Mononuclear cell (primary cell): Measurements from ENCODE around the gene SUFU. TPM values are rescaled to one million over a fixed set of nuclear protein-coding genes. Genes with fewer than 3 reads are reported as not detected.
"Not testable (repeated sequence)": the region's sequence is repeated elsewhere in the genome, so short reads cannot be mapped to it uniquely, and the experiment has no call there.

ENCODE experiments used
- H3K27me3 ChIP-seq: 2 replicates; pipeline ENCODE4 v1.6.0; 2011; ENCODE audit warnings: low read length, control low read depth; ENCODE audit not compliant: insufficient read depth
- H3K4me1 ChIP-seq: 2 replicates; pipeline ENCODE4 v1.5.1; 2011; ENCODE audit warnings: mild to moderate bottlenecking, low read length, control low read depth; ENCODE audit not compliant: insufficient read depth
- H3K4me3 ChIP-seq: 2 replicates; pipeline ENCODE4 v1.5.1; 2011; ENCODE audit warnings: mild to moderate bottlenecking, low read length, moderate library complexity
- H3K9me3 ChIP-seq: 2 replicates; pipeline ENCODE4 v1.5.1; 2011; ENCODE audit warnings: low read depth, mild to moderate bottlenecking, control low read depth, low read length
- total RNA-seq: library from RNA; depleted of rRNA; stranded (reverse); fragments of >200 nt; gene quantifications from one replicate; pipeline ENCODE4 v1.2.3, GENCODE V29; 2012

The SUFU gene
- total RNA-seq, 1 donor: 1.8 TPM

DNA sequence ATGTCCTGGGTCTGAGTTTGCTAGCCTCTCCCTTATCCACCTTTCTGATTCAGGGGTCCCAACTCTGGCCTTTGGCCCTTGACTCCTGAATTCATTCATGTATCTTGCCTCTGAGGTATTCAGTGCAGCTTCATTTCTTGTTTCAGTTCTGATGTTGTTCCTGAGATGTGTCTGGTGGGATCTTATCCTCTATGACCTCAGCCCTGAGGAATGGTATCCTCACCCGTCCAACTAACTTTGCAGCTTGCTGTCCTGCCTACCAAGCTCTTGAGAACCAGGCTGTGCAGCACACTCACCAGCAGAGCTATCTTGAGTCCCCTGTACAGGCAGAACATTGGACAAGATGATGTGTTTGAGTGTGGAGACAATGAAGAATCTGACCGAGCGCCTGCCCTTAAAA, 13.8 kb downstream of the SUFU start:
- Histone ChIP-seq H3K4me3 (no peak overlapping the region), H3K27me3 (no peaks in the 10 kb centered on the region), H3K4me1 (no peaks in the 10 kb centered on the region)

DNA sequence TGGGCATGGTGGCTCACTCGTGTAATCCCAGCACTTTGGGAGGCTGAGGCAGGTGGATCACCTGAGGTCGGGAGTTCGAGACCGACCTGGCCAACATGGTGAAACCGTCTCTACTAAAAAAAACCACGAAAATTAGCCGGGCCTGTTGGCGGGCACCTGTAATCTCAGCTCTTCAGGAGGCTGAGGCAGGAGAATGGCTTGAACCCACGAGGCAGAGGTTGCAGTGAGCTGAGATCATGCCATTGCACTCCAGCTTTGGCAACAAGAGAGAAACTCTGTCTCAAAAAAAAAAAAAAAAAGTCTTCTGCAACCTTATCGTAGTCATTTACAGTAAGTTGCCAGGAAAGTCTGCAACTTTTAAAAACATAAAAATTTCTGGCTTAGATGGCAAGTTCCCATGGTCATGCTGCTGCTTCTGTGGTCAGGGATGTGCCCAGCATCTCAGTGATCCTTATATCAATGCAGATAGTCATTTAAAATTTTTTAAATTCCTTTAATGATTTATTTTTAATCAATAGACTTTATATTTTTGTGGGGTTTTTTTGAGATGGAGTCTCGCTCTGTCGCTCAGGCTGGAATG, 15.6 kb downstream of the SUFU start:
- Histone ChIP-seq H3K4me3 (no peak overlapping the region), H3K9me3 (no peaks in the 10 kb centered on the region), H3K4me1 (no peaks in the 10 kb centered on the region), H3K27me3 (no peaks in the 10 kb centered on the region)

More for the DNA sequence above, 13.8 kb downstream of the SUFU start:
- no peaks in the 10 kb centered on the region for H3K9me3 ChIP-seq

DNA sequence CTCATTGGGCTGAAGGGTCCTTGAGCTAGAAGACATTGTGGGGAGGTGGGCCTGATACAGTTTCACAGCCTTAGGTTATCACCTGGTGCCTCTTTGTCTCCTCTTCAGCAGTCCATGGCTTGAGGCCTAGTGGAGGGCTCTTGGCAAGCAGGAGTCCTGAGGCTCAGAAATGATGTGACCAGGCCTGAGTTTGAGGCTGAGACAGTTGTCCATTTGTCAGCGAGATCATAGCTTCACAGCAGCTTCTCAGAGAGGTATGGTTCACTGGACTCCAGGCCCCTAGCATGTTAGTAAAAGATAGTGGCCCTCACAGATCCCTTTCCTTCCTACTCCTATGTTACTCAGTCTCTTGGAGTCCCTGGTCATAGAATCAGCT, 19.1 kb downstream of the SUFU start:
- Histone ChIP-seq H3K27me3 (no peaks in the 10 kb centered on the region), H3K9me3 (no peaks in the 10 kb centered on the region), H3K4me1 (no peaks in the 10 kb centered on the region), H3K4me3 (no peak overlapping the region)

DNA sequence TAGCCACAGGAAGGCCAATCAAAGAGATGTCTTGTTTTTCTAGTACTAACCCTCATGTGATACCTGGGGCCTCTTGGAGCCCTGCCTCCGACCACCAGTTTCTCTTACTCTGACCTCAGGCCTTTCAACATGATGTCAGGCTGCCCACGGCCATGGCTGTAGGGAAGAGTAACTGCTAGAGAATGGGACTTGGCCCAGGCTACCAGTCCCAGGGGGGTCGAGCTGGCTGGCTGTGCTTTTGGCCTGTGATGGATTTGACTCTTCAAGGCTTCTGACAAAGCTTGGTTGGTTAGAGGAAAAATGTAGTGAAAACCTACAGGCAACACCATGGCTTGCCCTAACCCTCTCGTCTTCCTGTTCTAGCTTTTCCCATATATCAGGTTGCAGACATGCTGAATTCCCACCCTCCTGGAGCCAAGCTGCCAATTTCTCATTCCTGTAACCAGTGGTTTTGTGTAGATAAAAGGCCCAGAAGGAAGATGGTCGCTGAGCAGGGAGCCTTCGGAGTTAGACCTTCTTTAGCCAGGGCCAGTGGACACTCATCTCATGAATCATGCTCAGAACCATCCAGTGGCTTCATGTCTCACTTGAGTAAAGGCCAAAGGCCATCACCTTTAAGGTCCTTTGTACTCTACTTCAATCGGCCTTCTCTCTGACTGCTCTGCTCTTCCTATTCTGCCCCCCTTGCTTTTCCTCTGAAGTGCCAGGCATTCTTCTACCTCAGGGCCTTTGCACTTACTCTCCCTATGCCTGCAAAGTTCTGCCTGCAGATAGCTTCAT, 19.7 kb downstream of the SUFU start:
- H3K4me3 ChIP-seq: no peak overlapping the region
- H3K4me1 ChIP-seq: no peaks in the 10 kb centered on the region
- H3K27me3 ChIP-seq: no peaks in the 10 kb centered on the region
- no peaks in the 10 kb centered on the region for H3K9me3 ChIP-seq

DNA sequence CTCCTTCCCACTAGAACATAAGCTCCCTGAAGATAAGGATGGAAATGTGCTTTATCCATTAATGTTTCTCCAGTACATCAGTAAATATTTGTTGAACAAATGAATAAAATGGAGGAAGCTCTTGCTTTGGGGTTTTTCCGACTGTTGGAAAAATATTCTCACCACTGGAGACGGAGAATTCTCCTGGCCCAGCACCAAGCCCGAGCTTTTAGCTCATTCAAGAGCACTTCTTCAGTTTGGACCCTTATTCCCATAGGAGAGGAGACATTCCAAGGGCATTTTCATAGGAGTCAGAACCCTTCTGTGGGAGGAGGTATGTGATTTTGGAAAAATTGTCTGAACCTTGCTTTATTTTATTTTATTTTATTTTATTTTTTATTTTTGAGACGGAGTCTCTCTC, 21.0 kb downstream of the SUFU start:
- Histone ChIP-seq H3K4me3 (no peak overlapping the region), H3K27me3 (no peaks in the 10 kb centered on the region), H3K9me3 (no peaks in the 10 kb centered on the region), H3K4me1 (no peaks in the 10 kb centered on the region)

DNA sequence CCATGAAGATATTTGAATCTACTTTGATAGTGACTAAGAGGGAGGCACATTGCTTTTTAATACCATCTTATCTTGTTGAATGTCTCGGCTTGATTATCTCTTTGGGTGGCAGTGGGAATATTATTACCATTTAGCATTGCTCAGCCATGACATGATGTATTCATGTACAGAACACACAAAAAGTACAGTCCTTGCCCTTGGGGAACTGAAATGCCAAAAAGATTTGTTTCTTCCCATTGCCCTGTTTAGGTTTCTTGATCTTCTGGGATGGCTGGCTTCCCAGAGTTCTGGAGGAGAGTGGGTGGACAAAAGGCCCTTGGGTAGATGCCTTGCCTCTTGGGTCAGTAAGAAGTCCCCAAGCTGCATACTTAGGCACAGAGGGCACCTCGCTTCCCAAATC, 23.8 kb downstream of the SUFU start:
- no peaks in the 10 kb centered on the region for H3K9me3 ChIP-seq
- no peak overlapping the region for H3K4me3 ChIP-seq
- H3K4me1 ChIP-seq: no peaks in the 10 kb centered on the region
- no peaks in the 10 kb centered on the region for H3K27me3 ChIP-seq

DNA sequence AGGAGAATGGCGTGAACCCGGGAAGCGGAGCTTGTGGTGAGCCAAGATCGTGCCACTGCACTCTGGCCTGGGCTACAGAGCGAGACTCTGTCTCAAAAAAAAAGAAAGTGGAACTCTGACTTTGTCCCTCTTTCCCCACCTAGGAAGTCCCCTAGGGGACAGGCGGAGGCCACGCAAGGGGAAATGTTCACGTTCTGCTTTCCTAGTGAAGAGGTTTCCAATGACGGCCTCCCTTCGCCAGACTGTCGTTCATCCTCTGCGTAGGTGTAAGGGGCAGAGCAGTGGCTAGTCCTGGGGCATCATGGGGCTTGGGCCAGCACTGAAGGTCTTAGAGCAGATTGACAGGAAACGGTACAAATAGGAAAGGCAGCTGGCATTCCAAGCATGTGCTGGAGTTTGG, 30.6 kb downstream of the SUFU start:
- no peaks in the 10 kb centered on the region for H3K27me3 ChIP-seq
- H3K4me3 ChIP-seq: no peak overlapping the region
- H3K4me1 ChIP-seq: peaks cover 11% of the 10 kb centered on the region
- H3K9me3 ChIP-seq: no peaks in the 10 kb centered on the region

DNA sequence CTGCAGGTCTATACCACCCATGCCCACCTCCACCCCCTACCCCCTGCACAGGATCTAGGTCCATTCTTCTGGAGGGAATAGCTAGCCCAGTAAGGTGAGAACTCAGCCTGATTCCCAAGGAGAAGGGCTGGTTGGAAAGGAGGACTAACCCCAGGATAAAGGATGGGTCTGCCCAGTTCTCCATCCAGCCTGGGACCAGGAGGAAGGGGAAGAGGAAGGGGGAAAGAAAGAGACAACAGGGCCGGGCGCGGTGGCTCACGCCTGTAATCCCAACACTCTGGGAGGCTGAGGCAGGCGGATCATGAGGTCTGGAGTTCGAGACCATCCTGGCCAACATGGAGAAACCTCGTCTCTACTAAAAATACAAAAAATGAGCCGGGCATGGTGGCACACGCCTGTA, 31.2 kb downstream of the SUFU start:
- not testable (repeated sequence) for H3K4me3 ChIP-seq, H3K27me3 ChIP-seq, H3K9me3 ChIP-seq
- peaks cover 11% of the 10 kb centered on the region for H3K4me1 ChIP-seq

DNA sequence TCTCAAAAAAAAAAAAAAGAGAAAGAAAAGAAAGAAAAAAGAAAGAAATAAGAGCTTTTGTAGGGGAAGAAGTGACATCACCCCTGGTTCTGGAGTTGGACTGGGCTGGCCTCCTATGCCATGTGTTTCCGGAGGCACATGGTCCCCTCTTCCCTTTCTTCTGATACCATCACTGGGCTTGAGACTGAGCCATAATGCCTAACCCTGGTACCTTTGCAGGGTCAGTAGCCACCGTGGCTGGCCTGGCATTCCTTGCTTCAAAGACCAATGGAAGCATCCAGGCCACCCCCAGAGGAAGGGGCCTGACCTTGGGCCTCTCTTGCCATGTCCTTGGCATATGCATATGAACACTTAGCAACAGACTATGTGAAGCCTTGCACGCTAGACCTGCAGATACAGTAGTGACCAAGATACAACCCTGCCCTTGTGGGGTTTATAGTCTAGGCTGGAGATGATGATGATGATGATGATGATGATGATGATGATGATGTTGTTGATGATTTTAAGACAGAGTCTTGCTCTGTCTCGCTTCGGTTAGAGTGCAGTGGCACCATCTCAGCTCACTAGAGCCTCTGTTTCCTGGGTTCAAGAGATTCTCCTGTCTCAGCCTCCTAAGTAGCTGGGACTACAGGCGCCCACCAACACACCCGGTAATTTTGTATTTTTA, 31.8 kb downstream of the SUFU start:
- H3K9me3 ChIP-seq: no peaks in the 10 kb centered on the region
- peaks cover 11% of the 10 kb centered on the region for H3K4me1 ChIP-seq
- no peaks in the 10 kb centered on the region for H3K27me3 ChIP-seq
- no peak overlapping the region for H3K4me3 ChIP-seq

DNA sequence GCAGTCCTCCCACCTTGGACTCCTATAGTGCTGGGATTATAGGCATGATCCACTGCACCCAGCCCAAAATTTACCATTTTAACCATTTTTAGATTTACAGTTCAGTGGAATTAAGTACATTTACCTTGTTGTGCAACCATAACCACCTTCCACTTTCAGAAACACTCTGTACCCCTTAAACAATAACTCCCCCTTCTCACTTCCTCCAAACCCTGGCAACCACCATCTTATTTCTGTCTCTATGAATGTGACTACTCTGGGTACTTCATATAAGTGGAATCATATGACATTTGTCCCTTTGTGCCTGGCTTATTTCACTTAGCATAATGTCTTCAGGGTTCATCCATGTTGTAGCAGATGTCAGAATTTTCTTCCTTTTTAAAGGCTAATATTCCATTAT, 33.6 kb downstream of the SUFU start:
- Histone ChIP-seq H3K4me1 (peaks cover 11% of the 10 kb centered on the region), H3K4me3 (no peak overlapping the region), H3K9me3 (no peaks in the 10 kb centered on the region), H3K27me3 (no peaks in the 10 kb centered on the region)

DNA sequence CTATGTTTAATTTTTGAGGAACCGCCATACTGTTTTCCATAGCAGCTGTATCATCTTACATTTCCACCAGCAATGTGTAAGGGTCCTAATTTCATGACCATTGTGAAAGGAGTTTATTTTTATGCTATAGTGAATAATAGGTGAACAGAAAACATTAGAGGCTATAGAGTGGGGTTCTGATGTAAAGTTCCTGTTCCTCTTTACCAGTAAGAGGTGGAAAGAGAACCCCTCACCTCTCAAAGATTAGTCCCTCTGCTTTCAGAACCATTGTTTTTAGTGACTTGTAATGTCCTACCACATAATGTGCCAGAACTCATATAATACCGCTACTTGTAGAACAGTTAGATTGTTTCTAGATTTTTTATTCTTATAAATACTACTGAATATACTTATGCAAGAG, 34.2 kb downstream of the SUFU start:
- no peaks in the 10 kb centered on the region for H3K27me3 ChIP-seq
- H3K4me3 ChIP-seq: no peak overlapping the region
- no peaks in the 10 kb centered on the region for H3K9me3 ChIP-seq
- peaks cover 11% of the 10 kb centered on the region for H3K4me1 ChIP-seq

DNA sequence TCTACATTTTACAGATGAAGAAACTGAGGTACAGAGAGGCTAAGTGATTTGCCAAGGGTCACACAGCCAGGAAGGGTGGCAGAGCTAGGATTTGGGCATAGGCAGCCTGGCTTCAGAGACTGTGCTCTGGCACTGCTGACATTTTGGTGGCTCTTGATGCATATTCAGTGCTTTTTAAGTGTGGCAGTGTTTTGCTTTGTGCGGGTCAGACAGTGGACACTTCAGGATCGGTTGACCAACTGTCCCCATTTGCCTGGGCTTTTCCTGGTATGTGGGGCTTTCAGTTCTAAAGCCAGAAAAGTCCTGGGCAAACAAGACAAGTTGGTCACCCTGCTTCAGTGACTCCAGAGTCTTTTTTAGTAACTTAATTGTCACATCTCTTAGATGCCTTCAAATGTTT, 35.0 kb downstream of the SUFU start:
- Histone ChIP-seq H3K27me3 (no peaks in the 10 kb centered on the region), H3K4me1 (peaks cover 11% of the 10 kb centered on the region), H3K9me3 (no peaks in the 10 kb centered on the region), H3K4me3 (no peak overlapping the region)

DNA sequence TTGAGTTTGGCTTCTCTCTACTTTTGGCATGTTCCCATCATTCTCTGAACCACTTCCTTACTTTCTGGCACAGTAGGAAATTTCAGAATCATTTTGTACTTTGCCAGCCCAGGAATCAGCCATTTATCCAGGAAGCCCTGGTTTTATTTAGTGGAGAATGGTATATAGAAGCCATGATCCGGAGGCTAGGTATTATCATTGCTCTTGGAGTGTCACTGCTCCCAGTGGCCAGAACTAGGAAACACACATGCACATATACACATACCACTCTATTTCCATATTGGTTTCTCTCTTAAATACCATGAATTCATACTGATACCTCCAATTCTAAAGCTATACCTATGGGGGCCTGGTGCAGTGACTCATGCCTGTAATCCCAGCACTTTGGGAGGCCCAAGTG, 36.3 kb downstream of the SUFU start:
- no peak overlapping the region for H3K4me3 ChIP-seq
- H3K4me1 ChIP-seq: peaks cover 7% of the 10 kb centered on the region
- H3K27me3 ChIP-seq: no peaks in the 10 kb centered on the region
- no peaks in the 10 kb centered on the region for H3K9me3 ChIP-seq

DNA sequence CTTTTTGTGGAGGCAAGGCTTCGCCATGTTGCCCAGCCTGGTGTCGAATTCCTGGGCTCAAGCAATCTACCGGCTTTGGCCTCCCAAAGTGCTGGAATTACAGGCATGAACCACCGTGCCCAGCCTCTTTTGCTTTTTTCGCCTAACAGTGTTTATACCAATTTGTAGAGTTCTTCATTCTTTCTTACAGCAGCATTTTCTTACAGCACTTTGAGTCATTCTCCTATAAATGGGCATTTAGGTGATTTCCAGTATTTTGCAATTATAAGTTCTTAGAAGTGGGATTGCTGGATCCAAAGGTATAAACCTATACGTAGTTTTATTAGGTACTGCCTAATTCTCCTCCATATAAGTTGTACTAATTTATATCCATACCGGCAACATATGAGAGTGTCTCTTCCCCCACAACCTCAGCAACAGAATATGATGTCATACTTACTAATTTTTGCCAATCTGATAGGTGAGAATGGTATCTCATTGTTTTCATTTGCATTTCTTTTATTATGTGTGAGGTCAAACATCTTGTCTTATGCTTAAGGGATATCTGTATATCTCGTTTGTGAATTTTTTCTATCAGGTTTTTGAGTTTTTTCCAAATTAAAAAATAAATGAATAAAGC, 39.1 kb downstream of the SUFU start:
- Histone ChIP-seq H3K9me3 (no peaks in the 10 kb centered on the region), H3K27me3 (no peaks in the 10 kb centered on the region), H3K4me3 (no peak overlapping the region), H3K4me1 (peaks cover 22% of the 10 kb centered on the region)

DNA sequence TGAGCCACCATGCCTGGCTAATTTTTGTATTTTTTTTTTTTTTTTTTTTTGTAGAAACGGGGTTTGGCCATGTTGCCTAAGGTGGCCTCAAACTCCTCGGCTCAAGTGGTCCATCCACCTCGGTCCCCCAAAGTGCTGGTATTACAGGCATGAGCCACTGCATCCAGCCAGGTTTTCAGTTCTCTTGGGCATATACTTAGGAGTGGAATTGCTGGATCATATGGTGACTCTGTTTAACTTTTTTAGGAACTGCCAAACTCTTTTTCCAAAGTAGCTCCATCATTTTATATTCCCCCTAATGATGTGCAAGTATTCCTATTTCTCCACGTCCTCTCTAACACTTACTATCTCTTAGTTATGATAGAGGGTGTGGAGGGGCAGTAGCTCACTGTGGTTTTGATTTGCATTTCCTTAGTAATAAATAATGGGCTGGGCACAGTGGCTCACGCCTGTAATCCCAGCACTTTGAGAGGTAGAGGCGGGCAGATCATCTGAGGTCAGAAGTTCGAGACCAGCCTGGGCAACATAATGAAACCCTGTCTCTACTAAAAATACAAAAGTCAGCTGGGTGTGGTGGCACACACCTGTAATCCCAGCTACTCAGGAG, 41.6 kb downstream of the SUFU start:
- Histone ChIP-seq H3K27me3 (no peaks in the 10 kb centered on the region), H3K4me1 (peaks cover 22% of the 10 kb centered on the region), H3K4me3 (no peak overlapping the region), H3K9me3 (no peaks in the 10 kb centered on the region)
